Thyroid gland (tissue), 4 donors: Measurements from ENCODE around the gene YAE1. TPM values are rescaled to one million over a fixed set of nuclear protein-coding genes. Genes with fewer than 3 reads are reported as not detected.

Source experiments
- DNase-seq, 2 donors: peaks; one replicate each; pipeline ENCODE4 v3.0.0-alpha.2; 2019
- H3K27ac ChIP-seq, 3 donors: fragments of 200-600 bp; sonication (generic); 1 replicate in 2 of 3; 2 replicates in 1 of 3; pipeline ENCODE4 v1.5.1; 2016 to 2019; ENCODE audit warnings: mild to moderate bottlenecking in 1 of 3, moderate library complexity in 1 of 3
- H3K27me3 ChIP-seq: fragments of 200-600 bp; sonication (generic); one replicate; pipeline ENCODE4 v1.5.1; 2019
- H3K36me3 ChIP-seq, 2 donors: fragments of 200-600 bp; sonication (generic); one replicate each; pipeline ENCODE4 v1.5.1; 2016 to 2019
- H3K4me1 ChIP-seq, 2 donors: fragments of 200-600 bp; sonication (generic); one replicate each; pipeline ENCODE4 v1.5.1; 2017 to 2019
- H3K4me3 ChIP-seq, 3 donors: fragments of 200-600 bp; sonication (generic); replicated peaks in 1 of 3; 1 replicate in 2 of 3; 2 replicates in 1 of 3; pipeline ENCODE4 v1.5.1; 2016; ENCODE audit warnings: mild to moderate bottlenecking in 1 of 3
- H3K9me3 ChIP-seq: fragments of 200-600 bp; sonication (generic); one replicate; pipeline ENCODE4 v1.5.1; 2017
- POLR2A ChIP-seq, 2 donors: fragments of 450-650 bp; IDR thresholded peaks; one replicate each; pipeline ENCODE4 v1.6.1; 2017; ENCODE audit warnings: antibody characterized with exemption in 2 of 2, mild to moderate bottlenecking in 2 of 2, moderate library complexity in 1 of 2
- WGBS, 2 donors: methylation state at CpG; one replicate each; pipeline ENCODE4 v1.1.5; 2017; 5-methylcytosine and 5-hydroxymethylcytosine counted together
- intact Hi-C: fragments of 100-400 bp; cut with DNase I; formaldehyde crosslinking; loops from one replicate; pipeline ENCODE4 v1.15.1; 2023
- total RNA-seq, 4 donors: library from RNA; depleted of rRNA; stranded (reverse); fragments of >200 nt; gene quantifications; one replicate each; pipeline ENCODE4 v1.2.3, GENCODE V29; 2016
- TF ChIP-seq, protein P1 (sequence below), 6 experiments: fragments of 200-600 bp in 3 of 6; fragments of 450-650 bp in 3 of 6; sonication (generic) in 3 of 6; IDR thresholded peaks; one replicate each; pipeline ENCODE4 v1.5.1; 2016 to 2019; ENCODE audit warnings: antibody characterized with exemption in 6 of 6, mild to moderate bottlenecking in 2 of 6, inconsistent platforms in 1 of 6, moderate library complexity in 1 of 6

Gene YAE1
- total RNA-seq, 4 donors from 2014 or later, result 27.1 to 59.4 (median 33.6) TPM

DNA sequence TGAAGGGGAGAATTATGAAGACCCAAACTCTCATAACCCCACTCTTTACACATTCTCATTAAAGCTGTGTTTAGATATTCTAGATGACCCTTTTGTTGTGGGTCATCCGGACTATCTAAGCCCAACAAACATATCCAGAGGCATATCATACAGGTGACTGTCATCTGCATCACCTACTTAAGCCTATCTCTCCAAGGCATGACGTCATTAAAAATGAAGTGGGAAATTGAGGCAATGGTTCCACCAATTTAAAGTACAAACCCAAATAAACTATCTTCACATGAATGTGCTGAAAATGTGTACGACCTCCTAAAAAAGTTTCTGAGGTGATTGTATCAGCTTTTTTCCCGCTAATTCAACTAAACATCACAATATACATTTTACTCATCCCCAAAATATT is 52.7 kb downstream of the YAE1 start:
- intact Hi-C loops, result no loop called here
- Histone ChIP-seq H3K27ac (no peak overlapping the region), H3K4me1 (peaks cover 6 to 7% of the 10 kb centered on the region in 2 donors), H3K27me3 (no peaks in the 10 kb centered on the region), H3K9me3 (no peaks in the 10 kb centered on the region), H3K36me3 (no peaks in the 10 kb centered on the region), H3K4me3 (no peak overlapping the region)
- no peak for DNase-seq
- no peak for TF ChIP-seq POLR2A (IDR thresholded peaks at IDR 0.05)
- TF ChIP-seq, protein P1, sequence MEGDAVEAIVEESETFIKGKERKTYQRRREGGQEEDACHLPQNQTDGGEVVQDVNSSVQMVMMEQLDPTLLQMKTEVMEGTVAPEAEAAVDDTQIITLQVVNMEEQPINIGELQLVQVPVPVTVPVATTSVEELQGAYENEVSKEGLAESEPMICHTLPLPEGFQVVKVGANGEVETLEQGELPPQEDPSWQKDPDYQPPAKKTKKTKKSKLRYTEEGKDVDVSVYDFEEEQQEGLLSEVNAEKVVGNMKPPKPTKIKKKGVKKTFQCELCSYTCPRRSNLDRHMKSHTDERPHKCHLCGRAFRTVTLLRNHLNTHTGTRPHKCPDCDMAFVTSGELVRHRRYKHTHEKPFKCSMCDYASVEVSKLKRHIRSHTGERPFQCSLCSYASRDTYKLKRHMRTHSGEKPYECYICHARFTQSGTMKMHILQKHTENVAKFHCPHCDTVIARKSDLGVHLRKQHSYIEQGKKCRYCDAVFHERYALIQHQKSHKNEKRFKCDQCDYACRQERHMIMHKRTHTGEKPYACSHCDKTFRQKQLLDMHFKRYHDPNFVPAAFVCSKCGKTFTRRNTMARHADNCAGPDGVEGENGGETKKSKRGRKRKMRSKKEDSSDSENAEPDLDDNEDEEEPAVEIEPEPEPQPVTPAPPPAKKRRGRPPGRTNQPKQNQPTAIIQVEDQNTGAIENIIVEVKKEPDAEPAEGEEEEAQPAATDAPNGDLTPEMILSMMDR (IDR thresholded peaks at IDR 0.05), result no peak
- 91 to 93% methylated on average over 4 of the region's 4 CpGs for WGBS, 2 donors

DNA sequence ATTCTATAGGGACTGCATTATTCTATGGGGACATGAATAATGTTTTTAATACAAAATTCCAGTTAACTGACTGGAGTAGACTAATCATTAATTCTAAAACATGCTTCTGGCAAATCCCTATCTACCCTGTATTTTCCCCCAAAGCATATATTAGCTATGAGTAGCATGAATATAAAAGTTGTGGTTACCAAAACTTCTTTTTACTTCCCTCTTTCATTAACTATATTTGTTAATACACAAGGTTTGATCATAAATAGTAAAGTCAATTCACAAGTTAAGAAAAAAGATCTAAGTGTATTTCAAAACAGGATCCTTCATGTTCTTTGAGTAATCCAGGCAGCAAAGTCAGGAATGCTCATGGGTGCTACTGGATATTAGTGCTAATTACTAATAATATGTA is 54.3 kb downstream of the YAE1 start:
- Histone ChIP-seq H3K4me1 (peaks cover 14 to 19% of the 10 kb centered on the region in 2 donors), H3K27ac (no peak overlapping the region), H3K4me3 (no peak overlapping the region), H3K27me3 (no peaks in the 10 kb centered on the region), H3K36me3 (no peaks in the 10 kb centered on the region), H3K9me3 (no peaks in the 10 kb centered on the region)
- intact Hi-C loops, result loop anchor here (10.0 kb wide), 1 partner anchor 124 kb away; no protein-coding TSS in a partner anchor
- no peak for TF ChIP-seq POLR2A (IDR thresholded peaks at IDR 0.05)
- TF ChIP-seq, protein P1 (IDR thresholded peaks at IDR 0.05), result no peak
- DNase-seq, result no peak

DNA sequence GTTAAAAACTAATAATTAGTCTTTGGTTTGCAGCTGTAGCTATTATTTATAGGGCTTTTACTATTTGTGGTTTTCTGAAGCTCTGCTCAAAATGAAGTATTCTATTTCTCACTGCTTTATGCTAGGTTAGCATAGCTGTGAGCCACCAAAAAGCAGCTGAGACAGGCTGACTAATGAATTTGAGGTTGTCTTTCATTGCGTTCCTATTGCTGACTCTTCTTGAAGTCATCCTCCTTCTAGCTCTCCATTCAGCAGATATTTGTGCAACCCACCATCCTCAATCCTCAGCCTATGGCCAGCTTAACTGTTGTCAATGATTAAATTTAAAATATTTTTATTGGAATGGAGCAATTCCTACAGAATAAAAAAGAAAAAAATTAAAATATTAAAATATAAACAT is 55.1 kb downstream of the YAE1 start:
- Histone ChIP-seq H3K36me3 (no peaks in the 10 kb centered on the region), H3K9me3 (no peaks in the 10 kb centered on the region), H3K27me3 (no peaks in the 10 kb centered on the region), H3K4me3 (no peak overlapping the region), H3K27ac (no peak overlapping the region), H3K4me1 (peaks cover 19 to 23% of the 10 kb centered on the region in 2 donors)
- TF ChIP-seq POLR2A (IDR thresholded peaks at IDR 0.05), result no peak
- TF ChIP-seq, protein P1 (IDR thresholded peaks at IDR 0.05), result no peak
- DNase-seq, result no peak
- intact Hi-C loops, result loop anchor here (10.0 kb wide), 1 partner anchor 124 kb away; no protein-coding TSS in a partner anchor
- WGBS, 2 donors, result 80 to 86% methylated on average over 1 of the region's 1 CpG

DNA sequence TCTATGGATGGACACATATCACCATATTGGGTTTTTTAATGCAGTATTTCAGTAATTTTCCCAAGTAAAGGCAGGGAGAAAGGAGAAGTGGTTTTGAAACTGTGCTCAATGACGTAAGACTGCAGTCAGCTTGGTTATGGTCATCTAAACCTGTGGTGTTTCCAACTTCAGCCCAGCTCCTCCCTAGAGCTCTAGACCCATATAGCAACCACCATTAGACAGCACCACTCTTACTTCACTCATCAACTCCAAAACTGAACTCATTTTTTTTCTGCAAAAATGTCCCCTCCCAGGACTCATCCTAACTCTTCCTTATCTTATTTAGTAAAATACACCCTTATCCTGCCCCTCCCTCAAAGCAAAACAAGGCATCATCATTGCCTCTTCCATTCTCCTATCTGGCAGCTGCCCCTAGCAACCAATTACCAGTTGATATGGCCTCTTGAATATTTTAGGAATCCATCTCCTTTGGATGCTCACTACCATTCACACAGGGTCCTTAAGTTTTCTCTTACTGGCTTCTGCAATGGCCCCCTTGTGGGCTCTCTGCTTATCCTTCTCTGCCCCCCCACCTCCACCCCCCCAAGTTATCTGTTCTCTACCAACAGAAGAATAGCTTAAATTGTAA is 55.7 kb downstream of the YAE1 start:
- intact Hi-C loops, result loop anchor here (10.0 kb wide), 1 partner anchor 123 kb away; no protein-coding TSS in a partner anchor
- Histone ChIP-seq H3K4me1 (peaks cover 19 to 23% of the 10 kb centered on the region in 2 donors), H3K4me3 (no peak overlapping the region), H3K36me3 (no peaks in the 10 kb centered on the region), H3K27ac (no peak overlapping the region), H3K9me3 (no peaks in the 10 kb centered on the region), H3K27me3 (no peaks in the 10 kb centered on the region)
- no peak for DNase-seq
- TF ChIP-seq, protein P1 (IDR thresholded peaks at IDR 0.05), result no peak
- WGBS, 2 donors, result 79 to 85% methylated on average over 1 of the region's 1 CpG

Other genes starting within 250 kb of the YAE1 start
- 10 to 100 TPM; 18.3 to 29.7 (median 20.0) TPM for gene RALA, start 57.2 kb downstream of the YAE1 start, total RNA-seq